Measurements from ENCODE around the gene MAPK13.

The MAPK13 gene

DNA sequence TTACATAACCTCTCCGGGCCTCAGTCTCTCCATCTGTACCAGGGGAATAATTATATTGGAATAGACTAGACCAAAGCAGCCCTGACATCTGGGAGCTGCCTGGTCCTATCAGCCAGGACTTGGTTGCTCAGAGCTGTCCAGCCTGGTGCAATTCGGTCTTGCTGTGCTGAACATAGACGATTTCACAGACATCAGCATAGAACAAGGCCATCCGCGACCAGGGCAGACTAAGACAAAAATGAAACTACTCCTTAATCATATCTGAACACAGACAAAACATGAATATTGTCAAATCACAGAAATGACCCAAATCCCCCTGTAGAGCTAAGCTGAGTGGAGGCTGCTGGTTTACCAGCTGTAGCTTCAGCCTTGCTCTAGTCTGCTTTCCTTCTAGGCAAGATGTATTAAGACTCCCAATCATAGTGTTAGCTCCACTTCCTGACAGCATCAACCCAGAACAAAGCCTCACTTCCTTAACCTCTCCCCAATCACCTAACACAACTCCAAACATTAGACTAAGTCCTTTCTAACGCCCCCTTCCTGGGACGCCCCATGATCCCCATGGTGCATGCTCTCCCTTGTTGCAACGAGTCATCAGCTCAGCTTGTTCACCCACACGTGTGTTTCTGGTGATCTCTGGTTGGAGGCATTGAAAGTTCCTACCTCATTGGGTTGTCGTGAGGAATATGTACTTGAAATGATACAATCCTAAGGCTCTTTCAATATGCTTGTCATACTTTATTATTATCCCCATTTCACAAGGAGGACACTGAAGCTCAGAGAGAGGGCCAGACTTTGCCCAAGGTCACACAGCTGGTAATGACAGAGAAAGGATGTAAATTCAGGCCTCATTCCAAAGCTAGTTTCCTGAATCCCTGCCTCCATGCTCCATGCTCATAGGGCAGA, 3.5 kb upstream of the MAPK13 start:
- no peak overlapping the region for H3K27ac ChIP-seq (replicated peaks)
- peaks cover 10% of the 10 kb centered on the region for H3K27me3 ChIP-seq (ENCODE audit: insufficient read depth, poor library complexity, severe bottlenecking)
- H3K4me3 ChIP-seq (replicated peaks; ENCODE audit: insufficient read depth, low read length): no peak overlapping the region
- DNase-seq (ENCODE audit: low read depth in 1 of 2, low spot score in 1 of 2): no peak
- TF ChIP-seq, protein P1, sequence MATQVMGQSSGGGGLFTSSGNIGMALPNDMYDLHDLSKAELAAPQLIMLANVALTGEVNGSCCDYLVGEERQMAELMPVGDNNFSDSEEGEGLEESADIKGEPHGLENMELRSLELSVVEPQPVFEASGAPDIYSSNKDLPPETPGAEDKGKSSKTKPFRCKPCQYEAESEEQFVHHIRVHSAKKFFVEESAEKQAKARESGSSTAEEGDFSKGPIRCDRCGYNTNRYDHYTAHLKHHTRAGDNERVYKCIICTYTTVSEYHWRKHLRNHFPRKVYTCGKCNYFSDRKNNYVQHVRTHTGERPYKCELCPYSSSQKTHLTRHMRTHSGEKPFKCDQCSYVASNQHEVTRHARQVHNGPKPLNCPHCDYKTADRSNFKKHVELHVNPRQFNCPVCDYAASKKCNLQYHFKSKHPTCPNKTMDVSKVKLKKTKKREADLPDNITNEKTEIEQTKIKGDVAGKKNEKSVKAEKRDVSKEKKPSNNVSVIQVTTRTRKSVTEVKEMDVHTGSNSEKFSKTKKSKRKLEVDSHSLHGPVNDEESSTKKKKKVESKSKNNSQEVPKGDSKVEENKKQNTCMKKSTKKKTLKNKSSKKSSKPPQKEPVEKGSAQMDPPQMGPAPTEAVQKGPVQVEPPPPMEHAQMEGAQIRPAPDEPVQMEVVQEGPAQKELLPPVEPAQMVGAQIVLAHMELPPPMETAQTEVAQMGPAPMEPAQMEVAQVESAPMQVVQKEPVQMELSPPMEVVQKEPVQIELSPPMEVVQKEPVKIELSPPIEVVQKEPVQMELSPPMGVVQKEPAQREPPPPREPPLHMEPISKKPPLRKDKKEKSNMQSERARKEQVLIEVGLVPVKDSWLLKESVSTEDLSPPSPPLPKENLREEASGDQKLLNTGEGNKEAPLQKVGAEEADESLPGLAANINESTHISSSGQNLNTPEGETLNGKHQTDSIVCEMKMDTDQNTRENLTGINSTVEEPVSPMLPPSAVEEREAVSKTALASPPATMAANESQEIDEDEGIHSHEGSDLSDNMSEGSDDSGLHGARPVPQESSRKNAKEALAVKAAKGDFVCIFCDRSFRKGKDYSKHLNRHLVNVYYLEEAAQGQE (IDR thresholded peaks at IDR 0.05; ENCODE audit: insufficient replicate concordance, low read depth): no peak
- TF ChIP-seq POLR2AphosphoS5 (IDR thresholded peaks at IDR 0.05; ENCODE audit: low read depth): no peak
- TF ChIP-seq SPI1 (IDR thresholded peaks at IDR 0.05; ENCODE audit: borderline replicate concordance, low read depth): no peak
- TF ChIP-seq, protein P2, sequence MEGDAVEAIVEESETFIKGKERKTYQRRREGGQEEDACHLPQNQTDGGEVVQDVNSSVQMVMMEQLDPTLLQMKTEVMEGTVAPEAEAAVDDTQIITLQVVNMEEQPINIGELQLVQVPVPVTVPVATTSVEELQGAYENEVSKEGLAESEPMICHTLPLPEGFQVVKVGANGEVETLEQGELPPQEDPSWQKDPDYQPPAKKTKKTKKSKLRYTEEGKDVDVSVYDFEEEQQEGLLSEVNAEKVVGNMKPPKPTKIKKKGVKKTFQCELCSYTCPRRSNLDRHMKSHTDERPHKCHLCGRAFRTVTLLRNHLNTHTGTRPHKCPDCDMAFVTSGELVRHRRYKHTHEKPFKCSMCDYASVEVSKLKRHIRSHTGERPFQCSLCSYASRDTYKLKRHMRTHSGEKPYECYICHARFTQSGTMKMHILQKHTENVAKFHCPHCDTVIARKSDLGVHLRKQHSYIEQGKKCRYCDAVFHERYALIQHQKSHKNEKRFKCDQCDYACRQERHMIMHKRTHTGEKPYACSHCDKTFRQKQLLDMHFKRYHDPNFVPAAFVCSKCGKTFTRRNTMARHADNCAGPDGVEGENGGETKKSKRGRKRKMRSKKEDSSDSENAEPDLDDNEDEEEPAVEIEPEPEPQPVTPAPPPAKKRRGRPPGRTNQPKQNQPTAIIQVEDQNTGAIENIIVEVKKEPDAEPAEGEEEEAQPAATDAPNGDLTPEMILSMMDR (IDR thresholded peaks at IDR 0.05; ENCODE audit: insufficient read depth, low read length): no peak
- no peak for TF ChIP-seq GABPA (IDR thresholded peaks at IDR 0.05; ENCODE audit: low read depth)

DNA sequence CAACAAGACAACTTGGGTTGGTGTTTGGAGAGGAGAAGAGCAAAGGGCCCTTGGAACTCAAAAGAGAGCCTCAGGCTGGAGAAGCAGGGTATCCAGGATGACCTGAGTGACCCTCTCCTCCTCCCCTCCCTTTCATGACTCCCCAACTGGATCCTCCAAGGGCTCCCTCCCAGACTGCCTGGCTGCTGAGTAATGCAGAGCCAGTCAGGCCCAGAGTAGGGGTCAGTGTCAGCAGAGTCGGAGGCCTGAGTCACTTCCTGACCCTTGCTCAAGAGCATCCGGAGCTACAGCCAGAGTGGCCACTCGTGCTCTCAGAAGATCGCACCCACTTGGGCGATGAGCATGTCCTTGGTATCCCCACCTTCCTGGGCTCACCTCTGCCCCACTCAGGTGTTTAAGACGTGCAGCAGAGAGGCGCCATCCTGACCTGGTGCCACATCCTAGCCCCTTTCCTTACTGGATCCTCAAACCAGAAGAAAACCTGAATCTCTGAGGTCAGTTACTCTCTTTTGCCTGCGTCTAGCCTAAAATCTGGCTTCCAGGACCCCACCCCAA, 2.8 kb upstream of the MAPK13 start:
- Histone ChIP-seq H3K27me3 (ENCODE audit: insufficient read depth, poor library complexity, severe bottlenecking) (peaks cover 10% of the 10 kb centered on the region), H3K27ac (replicated peaks) (no peak overlapping the region), H3K4me3 (replicated peaks; ENCODE audit: insufficient read depth, low read length) (no peak overlapping the region)
- TF ChIP-seq GABPA (IDR thresholded peaks at IDR 0.05; ENCODE audit: low read depth) (no peak), POLR2AphosphoS5 (IDR thresholded peaks at IDR 0.05; ENCODE audit: low read depth) (no peak), SPI1 (IDR thresholded peaks at IDR 0.05; ENCODE audit: borderline replicate concordance, low read depth) (no peak)
- TF ChIP-seq, protein P2 (IDR thresholded peaks at IDR 0.05; ENCODE audit: insufficient read depth, low read length): no peak
- TF ChIP-seq, protein P1 (IDR thresholded peaks at IDR 0.05; ENCODE audit: insufficient replicate concordance, low read depth): no peak
- no peak for DNase-seq (ENCODE audit: low read depth in 1 of 2, low spot score in 1 of 2)

DNA sequence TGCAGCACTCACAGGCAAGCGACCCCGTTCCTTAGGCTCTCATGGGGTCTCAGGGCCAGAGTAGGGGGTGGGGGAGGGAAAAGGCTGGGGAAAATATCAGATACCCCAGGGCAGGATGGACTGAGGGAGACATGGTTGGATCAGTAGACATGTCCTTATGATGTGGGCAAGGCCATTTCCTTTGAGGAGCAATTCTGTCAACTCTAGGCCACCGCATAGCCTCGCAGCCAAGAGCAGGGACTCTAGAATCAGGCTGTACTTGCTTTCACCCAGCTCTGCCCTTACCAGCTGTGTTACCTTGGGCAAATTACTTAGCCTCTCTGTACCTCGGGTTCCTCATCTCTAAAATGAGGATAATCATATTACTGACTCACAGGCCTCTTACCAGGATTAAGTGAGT, 2.2 kb upstream of the MAPK13 start:
- no peak for DNase-seq (ENCODE audit: low read depth in 1 of 2, low spot score in 1 of 2)
- TF ChIP-seq GABPA (IDR thresholded peaks at IDR 0.05; ENCODE audit: low read depth) (no peak), POLR2AphosphoS5 (IDR thresholded peaks at IDR 0.05; ENCODE audit: low read depth) (no peak), SPI1 (IDR thresholded peaks at IDR 0.05; ENCODE audit: borderline replicate concordance, low read depth) (no peak)
- TF ChIP-seq, protein P1 (IDR thresholded peaks at IDR 0.05; ENCODE audit: insufficient replicate concordance, low read depth): no peak
- TF ChIP-seq, protein P2 (IDR thresholded peaks at IDR 0.05; ENCODE audit: insufficient read depth, low read length): no peak
- Histone ChIP-seq H3K27me3 (ENCODE audit: insufficient read depth, poor library complexity, severe bottlenecking) (peaks cover 10% of the 10 kb centered on the region), H3K27ac (replicated peaks) (no peak overlapping the region), H3K4me3 (replicated peaks; ENCODE audit: insufficient read depth, low read length) (no peak overlapping the region)

Measured in HL-60 (cell line).